Smooth muscle cell (in vitro differentiated cells): ENCODE measurements around the gene PTGR1. TPM values are rescaled to one million over a fixed set of nuclear protein-coding genes. Genes with fewer than 3 reads are reported as not detected.

Source experiments
- DNase-seq: peaks from one replicate; lab custom pipeline; 2025; ENCODE audit not compliant: unreplicated experiment; lab: John Stamatoyannopoulos, UW
- H2AFZ ChIP-seq: fragments of 200-600 bp; sonication (generic); 2 replicates; pipeline ENCODE4 v1.6.0; 2016; ENCODE audit warnings: antibody characterized with exemption, low read depth, mild to moderate bottlenecking
- H3F3A ChIP-seq: fragments of 200-600 bp; sonication (generic); 2 replicates; pipeline ENCODE4 v1.6.0; 2017; ENCODE audit warnings: antibody characterized with exemption, low read depth
- H3K27ac ChIP-seq: fragments of 200-600 bp; sonication (generic); 2 replicates; pipeline ENCODE4 v1.5.1; 2016; ENCODE audit warnings: low read depth, mild to moderate bottlenecking
- H3K27me3 ChIP-seq: fragments of 200-600 bp; sonication (generic); 2 replicates; pipeline ENCODE4 v1.6.1; 2016; ENCODE audit warnings: low read depth, mild to moderate bottlenecking
- H3K36me3 ChIP-seq: fragments of 200-600 bp; sonication (generic); 2 replicates; pipeline ENCODE4 v1.5.1; 2016; ENCODE audit warnings: low read depth
- H3K4me1 ChIP-seq: fragments of 200-600 bp; sonication (generic); 2 replicates; pipeline ENCODE4 v1.5.1; 2016; ENCODE audit warnings: low read depth
- H3K4me2 ChIP-seq: fragments of 200-600 bp; sonication (generic); 2 replicates; pipeline ENCODE4 v1.6.0; 2016; ENCODE audit warnings: mild to moderate bottlenecking
- H3K4me3 ChIP-seq: fragments of 200-600 bp; sonication (generic); 2 replicates; pipeline ENCODE4 v1.5.1; 2016; ENCODE audit warnings: mild to moderate bottlenecking
- H3K79me2 ChIP-seq: fragments of 200-600 bp; sonication (generic); 2 replicates; pipeline ENCODE4 v1.6.0; 2016; ENCODE audit warnings: low read depth, mild to moderate bottlenecking
- H3K9ac ChIP-seq: fragments of 200-600 bp; sonication (generic); 2 replicates; pipeline ENCODE4 v1.6.0; 2016; ENCODE audit warnings: low read depth
- H3K9me3 ChIP-seq: fragments of 200-600 bp; sonication (generic); replicated peaks from 2 replicates; pipeline ENCODE4 v1.5.1; 2016; ENCODE audit warnings: low read depth
- H4K20me1 ChIP-seq: fragments of 200-600 bp; sonication (generic); 2 replicates; pipeline ENCODE4 v1.6.0; 2016; ENCODE audit warnings: low read depth
- CTCF ChIP-seq: fragments of 200-600 bp; sonication (generic); IDR thresholded peaks from 2 replicates; pipeline ENCODE4 v1.5.1; 2017; ENCODE audit warnings: borderline replicate concordance, mild to moderate bottlenecking, antibody characterized with exemption; ENCODE audit not compliant: insufficient read depth, poor library complexity, severe bottlenecking
- WGBS: methylation state at CpG from one replicate; pipeline ENCODE4 v1.1.7; 2016; ENCODE audit warnings: low lambda C conversion rate; 5-methylcytosine and 5-hydroxymethylcytosine counted together
- polyA plus RNA-seq: library from polyadenylated mRNA; unstranded; fragments of >200 nt; fragmentation: Nextera tagmentation; extraction: Ambion mirVana; gene quantifications from 2 replicates; pipeline ENCODE4 v1.2.1, GENCODE V29; 2016
- total RNA-seq: library from RNA; depleted of rRNA; stranded (reverse); fragments of >200 nt; gene quantifications from 2 replicates; pipeline ENCODE4 v1.2.3, GENCODE V29; 2014

Gene PTGR1
- total and polyA plus RNA-seq, 2 experiments from 2014 or later: 70.5 to 74.4 TPM

DNA sequence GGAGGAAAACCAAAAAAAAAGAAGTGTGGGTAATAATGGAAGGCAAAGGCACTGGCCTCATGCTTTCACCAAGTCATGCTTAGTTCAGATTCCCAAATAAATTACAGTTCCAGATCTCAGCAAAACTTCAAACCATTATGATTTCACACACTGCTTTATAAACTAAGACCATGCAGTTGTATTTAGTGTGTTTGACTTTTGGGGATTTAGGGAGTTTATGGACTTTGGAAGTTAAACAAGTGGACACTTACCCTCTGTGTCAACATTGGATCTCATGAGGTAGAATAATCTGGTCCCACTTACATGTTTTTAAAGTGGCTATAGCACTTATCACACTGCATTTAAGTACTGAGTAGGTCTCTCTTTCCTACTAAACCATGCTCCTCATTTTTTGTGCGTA lies 35.4 kb upstream of the PTGR1 start:
- Histone ChIP-seq H3K4me2 (peak overlapping the region; percentile 22), H3K4me1 (peaks cover 21% of the 10 kb centered on the region), H3K79me2 (peaks cover 85% of the 10 kb centered on the region), H3K27ac (no peak overlapping the region), H3K4me3 (no peak overlapping the region), H3K36me3 (no peaks in the 10 kb centered on the region), H3K9ac (no peak overlapping the region), H3F3A (peaks cover 9% of the 10 kb centered on the region), H2AFZ (no peak overlapping the region), H3K27me3 (no peaks in the 10 kb centered on the region), H4K20me1 (peaks cover 79% of the 10 kb centered on the region), H3K9me3 (no peaks in the 10 kb centered on the region)
- no peak for DNase-seq
- TF ChIP-seq CTCF: no peak
- WGBS: 91% methylated on average over 1 of the region's 1 CpG

- H3K9me3 ChIP-seq: no peaks in the 10 kb centered on the region
- TF ChIP-seq CTCF: no peak
- WGBS: 86% methylated on average over 1 of the region's 1 CpG
- peak overlapping the region; percentile 92 for H3K4me2 ChIP-seq
- no peak overlapping the region for H3K27ac ChIP-seq
- peaks cover 64% of the 10 kb centered on the region for H4K20me1 ChIP-seq
- no peak for DNase-seq
- no peaks in the 10 kb centered on the region for H3K27me3 ChIP-seq
- peaks cover 21% of the 10 kb centered on the region for H3K4me1 ChIP-seq
- H3K9ac ChIP-seq: no peak overlapping the region
- peak overlapping the region; percentile 81 for H3K4me3 ChIP-seq
- H3K36me3 ChIP-seq: no peaks in the 10 kb centered on the region
- peaks cover 71% of the 10 kb centered on the region for H3K79me2 ChIP-seq
- peaks cover 3% of the 10 kb centered on the region for H3F3A ChIP-seq
- H2AFZ ChIP-seq: no peak overlapping the region
Measured at GRCh38 chr9:111633389-111633736, 33.9 kb upstream of the PTGR1 start.

DNA sequence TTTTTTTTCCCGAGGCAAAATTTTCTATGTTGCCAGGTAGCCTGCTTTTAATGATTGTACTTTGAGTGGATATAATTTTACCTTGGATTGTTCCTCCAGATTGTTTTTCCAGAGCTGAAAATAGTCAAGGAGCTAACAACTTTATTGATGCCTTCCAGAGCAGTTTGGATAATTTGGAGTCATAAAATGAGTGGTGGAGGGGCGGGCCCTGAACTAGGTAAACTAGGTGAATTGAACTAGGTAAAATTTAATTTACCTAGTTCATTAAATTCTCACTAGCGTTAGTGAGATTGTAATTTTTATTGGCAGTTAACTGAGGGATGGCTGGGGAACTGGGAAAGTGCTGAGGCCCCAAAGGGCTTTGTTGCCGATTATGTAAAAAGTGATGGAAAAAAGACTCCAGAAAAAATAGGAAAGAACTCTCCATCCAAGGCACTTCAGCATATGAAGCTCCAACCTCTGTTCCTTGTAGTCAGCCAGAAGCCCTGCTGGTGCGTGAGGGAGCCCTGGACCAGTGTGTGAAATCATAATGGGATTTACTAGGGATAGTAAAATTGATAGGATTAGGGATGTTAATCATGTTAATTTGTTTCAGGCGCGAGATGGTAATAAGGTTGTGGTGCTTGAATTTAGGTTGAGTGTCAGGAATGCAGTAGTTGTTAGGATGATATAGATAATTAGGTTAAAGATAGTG lies 33.4 kb upstream of the PTGR1 start:
- H2AFZ ChIP-seq: no peak overlapping the region
- H4K20me1 ChIP-seq: peaks cover 59% of the 10 kb centered on the region
- H3K36me3 ChIP-seq: no peaks in the 10 kb centered on the region
- 86% methylated on average over 7 of the region's 7 CpGs for WGBS
- peaks cover 21% of the 10 kb centered on the region for H3K4me1 ChIP-seq
- no peaks in the 10 kb centered on the region for H3F3A ChIP-seq
- peak overlapping the region; percentile 81 for H3K4me3 ChIP-seq
- H3K79me2 ChIP-seq: peaks cover 65% of the 10 kb centered on the region
- no peak for DNase-seq
- no peaks in the 10 kb centered on the region for H3K27me3 ChIP-seq
- H3K9me3 ChIP-seq: no peaks in the 10 kb centered on the region
- TF ChIP-seq CTCF: no peak
- peak overlapping the region; percentile 93 for H3K9ac ChIP-seq
- peak overlapping the region; percentile 92 for H3K4me2 ChIP-seq
- H3K27ac ChIP-seq: no peak overlapping the region

DNA sequence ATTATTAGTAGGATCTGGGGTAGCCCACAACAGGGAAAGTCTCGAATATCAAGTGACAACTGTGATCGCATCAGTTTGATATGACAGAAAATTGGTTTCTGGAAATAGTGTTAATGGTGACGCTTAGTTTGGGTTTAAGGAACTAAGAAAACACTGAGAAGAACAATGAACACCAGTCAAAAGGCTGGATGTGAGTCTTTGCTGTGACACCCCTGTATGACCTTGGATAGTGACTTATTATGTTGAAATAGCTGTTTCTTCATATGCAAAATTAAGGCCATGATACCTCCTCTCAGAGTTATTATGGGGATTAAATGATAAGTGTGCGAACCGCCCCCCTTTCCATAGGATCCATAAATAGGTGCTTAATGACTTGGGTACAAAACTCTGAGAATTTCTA lies 32.6 kb upstream of the PTGR1 start:
- Histone ChIP-seq H3K4me2 (peak overlapping the region; percentile 92), H3K4me3 (peak overlapping the region; percentile 81), H3K9me3 (no peaks in the 10 kb centered on the region), H3K4me1 (peaks cover 17% of the 10 kb centered on the region), H3F3A (no peaks in the 10 kb centered on the region), H2AFZ (no peak overlapping the region), H3K36me3 (no peaks in the 10 kb centered on the region), H3K27ac (no peak overlapping the region), H3K27me3 (no peaks in the 10 kb centered on the region), H3K9ac (peak overlapping the region; percentile 93), H3K79me2 (peaks cover 57% of the 10 kb centered on the region), H4K20me1 (peaks cover 51% of the 10 kb centered on the region)
- TF ChIP-seq CTCF: no peak
- WGBS: 42% methylated on average over 5 of the region's 5 CpGs
- DNase-seq: no peak
